Suprapubic skin (tissue), 4 donors: ENCODE data around the gene PRSS3. TPM values are rescaled to one million over a fixed set of nuclear protein-coding genes. Genes with fewer than 3 reads are reported as not detected.
"Not testable (repeated sequence)": the region's sequence is repeated elsewhere in the genome, so short reads cannot be mapped to it uniquely, and the experiment has no call there.

Source experiments
- DNase-seq, 2 donors: peaks; one replicate each; pipeline ENCODE4 v3.0.0-alpha.2; 2019; ENCODE audit warnings: low spot score in 2 of 2
- H3K27ac ChIP-seq: fragments of 200-600 bp; sonication (generic); one replicate; pipeline ENCODE4 v1.5.1; 2019
- H3K27me3 ChIP-seq: fragments of 200-600 bp; sonication (generic); one replicate; pipeline ENCODE4 v1.5.1; 2019
- H3K36me3 ChIP-seq: fragments of 200-600 bp; sonication (generic); one replicate; pipeline ENCODE4 v1.5.1; 2019
- H3K4me1 ChIP-seq: fragments of 200-600 bp; sonication (generic); one replicate; pipeline ENCODE4 v1.5.1; 2019
- H3K4me3 ChIP-seq: fragments of 200-600 bp; sonication (generic); one replicate; pipeline ENCODE4 v1.5.1; 2019; ENCODE audit warnings: mild to moderate bottlenecking
- H3K9me3 ChIP-seq: fragments of 200-600 bp; sonication (generic); one replicate; pipeline ENCODE4 v1.5.1; 2019
- EP300 ChIP-seq: sonication (generic); formaldehyde crosslinking; IDR thresholded peaks from one replicate; pipeline ENCODE4 v1.6.1; 2017; ENCODE audit warnings: antibody characterized with exemption
- POLR2A ChIP-seq, 2 donors: fragments of 450-650 bp; IDR thresholded peaks; one replicate each; pipeline ENCODE4 v1.6.1; 2017; ENCODE audit warnings: antibody characterized with exemption in 2 of 2, mild to moderate bottlenecking in 2 of 2, moderate library complexity in 2 of 2
- POLR2AphosphoS5 ChIP-seq, 3 donors: sonication (generic); formaldehyde crosslinking; IDR thresholded peaks; one replicate each; pipeline ENCODE4 v1.6.1; 2017; ENCODE audit warnings: antibody characterized with exemption in 3 of 3
- WGBS: methylation state at CpG from one replicate; pipeline ENCODE4 v1.1.5; 2018; 5-methylcytosine and 5-hydroxymethylcytosine counted together
- total RNA-seq, 4 donors: library from RNA; depleted of rRNA; stranded (reverse); fragments of >200 nt; gene quantifications; one replicate each; pipeline ENCODE4 v1.1.0, GENCODE V29; 2016
- TF ChIP-seq, protein P1 (sequence below), 2 donors: fragments of 200-600 bp in 1 of 2; fragments of 450-650 bp in 1 of 2; sonication (generic) in 1 of 2; IDR thresholded peaks; one replicate each; pipeline ENCODE4 v1.5.1; 2016 to 2019; ENCODE audit warnings: antibody characterized with exemption in 2 of 2, mild to moderate bottlenecking in 1 of 2, moderate library complexity in 1 of 2

PRSS3 gene
- total RNA-seq: 10 to 100 TPM; 14.1 to 53.7 (median 25.1) TPM

DNA sequence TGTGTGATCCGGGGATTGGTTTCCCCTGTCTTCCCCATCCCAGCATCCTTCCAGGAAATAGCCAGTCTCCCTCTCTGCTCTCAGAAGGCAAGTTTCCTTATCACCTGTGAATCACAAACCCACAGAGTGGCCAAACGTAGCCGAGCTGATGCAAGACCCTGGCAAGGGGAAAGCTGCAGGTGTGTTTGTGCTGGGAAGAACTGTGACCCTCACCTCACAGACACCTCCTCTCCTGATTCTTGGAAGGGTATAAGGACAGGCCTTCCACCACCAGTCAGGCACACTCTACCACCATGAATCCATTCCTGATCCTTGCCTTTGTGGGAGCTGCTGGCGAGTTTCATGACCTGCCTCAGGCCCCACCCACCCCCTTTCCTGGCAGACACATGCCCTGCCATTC, at the start of gene PRSS3:
PRSS3 (plus strand) TSS at position 281 of the 400 bp plus-strand sequence; CDS start at position 294, 13 bp downstream.
- H3K27ac ChIP-seq: no peak within 1 kb of the TSS
- H3K4me3 ChIP-seq: no peak within 1 kb of the TSS
- no peaks in the 10 kb centered on the region for H3K9me3 ChIP-seq
- WGBS: 67% methylated on average over 4 of the region's 4 CpGs
- no peaks in the 10 kb centered on the region for H3K27me3 ChIP-seq
- no peak for TF ChIP-seq POLR2A (IDR thresholded peaks at IDR 0.05)
- no peak for TF ChIP-seq EP300
- TF ChIP-seq, protein P1, sequence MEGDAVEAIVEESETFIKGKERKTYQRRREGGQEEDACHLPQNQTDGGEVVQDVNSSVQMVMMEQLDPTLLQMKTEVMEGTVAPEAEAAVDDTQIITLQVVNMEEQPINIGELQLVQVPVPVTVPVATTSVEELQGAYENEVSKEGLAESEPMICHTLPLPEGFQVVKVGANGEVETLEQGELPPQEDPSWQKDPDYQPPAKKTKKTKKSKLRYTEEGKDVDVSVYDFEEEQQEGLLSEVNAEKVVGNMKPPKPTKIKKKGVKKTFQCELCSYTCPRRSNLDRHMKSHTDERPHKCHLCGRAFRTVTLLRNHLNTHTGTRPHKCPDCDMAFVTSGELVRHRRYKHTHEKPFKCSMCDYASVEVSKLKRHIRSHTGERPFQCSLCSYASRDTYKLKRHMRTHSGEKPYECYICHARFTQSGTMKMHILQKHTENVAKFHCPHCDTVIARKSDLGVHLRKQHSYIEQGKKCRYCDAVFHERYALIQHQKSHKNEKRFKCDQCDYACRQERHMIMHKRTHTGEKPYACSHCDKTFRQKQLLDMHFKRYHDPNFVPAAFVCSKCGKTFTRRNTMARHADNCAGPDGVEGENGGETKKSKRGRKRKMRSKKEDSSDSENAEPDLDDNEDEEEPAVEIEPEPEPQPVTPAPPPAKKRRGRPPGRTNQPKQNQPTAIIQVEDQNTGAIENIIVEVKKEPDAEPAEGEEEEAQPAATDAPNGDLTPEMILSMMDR (IDR thresholded peaks at IDR 0.05): no peak
- TF ChIP-seq POLR2AphosphoS5 (IDR thresholded peaks at IDR 0.05): no peak
- DNase-seq: no peak
- peaks cover 6% of the 10 kb centered on the region for H3K4me1 ChIP-seq
- H3K36me3 ChIP-seq: no peaks in the 10 kb centered on the region

DNA sequence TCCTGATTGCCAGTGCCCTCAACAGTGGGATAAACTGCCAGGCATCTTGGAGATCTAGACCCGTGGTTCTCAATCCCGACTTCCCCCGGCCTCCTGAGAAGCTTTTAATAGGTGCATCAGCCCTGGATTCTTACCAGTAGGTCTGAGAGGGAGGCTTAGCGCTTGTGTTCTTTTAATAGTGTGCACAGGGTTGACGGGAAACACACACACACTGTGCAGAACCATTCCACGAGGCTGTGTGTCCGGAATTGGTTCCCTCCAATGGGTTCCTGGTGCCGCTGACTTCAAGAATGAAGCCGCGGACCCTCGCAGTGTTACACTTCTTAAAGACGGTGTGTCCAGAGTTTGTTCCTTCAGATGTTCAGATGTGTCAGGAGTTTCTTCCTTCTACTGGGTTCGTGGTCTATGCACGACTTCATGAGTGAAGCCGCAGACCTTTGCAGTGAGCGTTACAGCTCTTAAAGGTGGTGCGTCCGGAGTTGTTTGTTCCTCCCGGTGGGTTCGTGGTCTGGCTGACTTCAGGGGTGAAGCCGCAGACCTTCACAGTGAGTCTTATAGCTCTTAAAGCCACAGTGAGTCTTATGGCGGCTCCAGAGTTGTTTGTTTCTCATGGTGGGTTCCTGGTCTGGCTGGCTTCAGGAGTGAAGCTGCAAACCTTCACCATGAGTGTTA, 46.6 kb upstream of the PRSS3 start:
- WGBS: 74% methylated on average over 22 of the region's 22 CpGs
- Histone ChIP-seq H3K4me3 (no peak overlapping the region), H3K9me3 (no peaks in the 10 kb centered on the region), H3K27ac (no peak overlapping the region), H3K4me1 (peaks cover 15% of the 10 kb centered on the region), H3K27me3 (peaks cover 37% of the 10 kb centered on the region), H3K36me3 (no peaks in the 10 kb centered on the region)
- TF ChIP-seq POLR2A (IDR thresholded peaks at IDR 0.05) (no peak), EP300 (no peak), POLR2AphosphoS5 (IDR thresholded peaks at IDR 0.05) (no peak)
- TF ChIP-seq, protein P1 (IDR thresholded peaks at IDR 0.05): no peak
- no peak for DNase-seq

DNA sequence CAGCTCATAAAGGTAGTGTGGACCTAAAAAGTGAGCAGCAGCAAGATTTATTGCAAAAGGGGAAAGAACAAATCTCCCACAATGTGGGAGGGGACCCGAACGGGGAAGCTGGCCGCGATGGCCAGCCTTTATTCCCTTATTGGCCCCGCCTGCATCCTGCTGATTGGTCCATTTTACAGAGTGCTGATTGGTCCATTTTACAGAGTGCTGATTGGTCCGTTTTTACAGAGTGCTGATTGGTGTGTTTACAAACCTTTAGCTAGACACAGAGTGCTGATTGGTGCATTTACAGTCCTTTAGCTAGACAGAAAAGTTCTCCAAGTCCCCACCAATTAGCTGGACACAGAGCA, 46.1 kb upstream of the PRSS3 start:
- DNase-seq, H3K9me3 ChIP-seq, H3K4me3 ChIP-seq, H3K36me3 ChIP-seq, H3K27ac ChIP-seq: not testable (repeated sequence)
- WGBS: 79% methylated on average over 6 of the region's 6 CpGs
- H3K4me1 ChIP-seq: peaks cover 20% of the 10 kb centered on the region
- H3K27me3 ChIP-seq: peaks cover 42% of the 10 kb centered on the region

DNA sequence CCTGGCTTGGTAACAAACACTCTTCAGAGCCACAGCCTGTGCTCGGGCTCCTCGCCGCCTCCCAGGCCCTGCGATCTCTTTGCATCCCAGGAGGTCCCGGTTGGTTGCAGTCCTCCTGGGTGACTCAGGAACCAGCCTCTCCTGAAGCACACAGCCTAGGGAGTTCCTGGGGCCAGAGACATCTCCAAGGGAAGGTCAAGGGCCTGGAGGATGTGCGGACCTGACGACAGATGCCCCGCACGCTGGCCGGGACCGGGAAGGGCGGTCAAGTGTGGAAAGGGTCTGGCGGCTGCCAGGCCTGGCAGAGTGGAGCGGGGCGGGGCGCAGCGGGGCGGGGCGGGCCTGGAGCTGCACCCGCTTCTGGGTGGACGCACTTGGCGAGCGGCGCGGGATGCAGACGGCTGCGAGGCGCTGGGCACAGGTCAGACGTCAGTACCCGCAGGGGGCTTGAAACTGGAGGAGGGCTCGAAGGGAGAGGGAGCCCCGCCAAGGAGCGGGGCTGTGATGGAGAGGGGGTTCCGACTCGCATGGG, 45.0 kb upstream of the PRSS3 start:
- Histone ChIP-seq H3K9me3 (no peaks in the 10 kb centered on the region), H3K4me1 (peaks cover 20% of the 10 kb centered on the region), H3K4me3 (peak overlapping the region; percentile 46), H3K27me3 (peaks cover 49% of the 10 kb centered on the region), H3K27ac (no peak overlapping the region), H3K36me3 (no peaks in the 10 kb centered on the region)
- 5% methylated on average over 24 of the region's 35 CpGs for WGBS
- no peak for TF ChIP-seq EP300
- TF ChIP-seq, protein P1 (IDR thresholded peaks at IDR 0.05): no peak
- no peak for TF ChIP-seq POLR2A (IDR thresholded peaks at IDR 0.05)
- no peak for TF ChIP-seq POLR2AphosphoS5 (IDR thresholded peaks at IDR 0.05)
- DNase-seq: no peak

DNA sequence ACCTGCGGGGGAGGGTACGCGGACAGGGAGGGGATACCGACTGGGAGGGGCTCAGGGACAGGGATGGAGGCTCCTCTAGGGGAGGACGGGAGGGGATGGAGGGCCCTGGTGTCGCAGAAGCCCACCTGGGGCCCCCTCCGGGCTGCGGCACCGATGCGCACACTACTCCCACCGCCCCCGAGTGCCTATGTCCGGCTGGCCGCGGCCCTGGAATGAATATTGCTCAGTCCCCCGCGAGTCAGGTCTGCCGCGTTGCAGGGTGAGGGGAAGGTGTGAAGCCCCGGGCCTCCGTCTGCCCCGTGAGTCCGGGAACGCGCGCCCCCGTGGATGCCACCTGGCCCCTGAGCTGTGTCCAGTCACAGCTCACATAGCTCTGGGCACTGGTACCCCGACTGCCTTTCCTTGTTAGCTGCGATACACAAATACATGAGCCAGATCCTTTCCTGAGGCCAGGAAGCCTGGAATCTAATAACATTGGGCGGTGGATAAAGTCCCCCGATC, 44.5 kb upstream of the PRSS3 start:
- no peak for TF ChIP-seq POLR2AphosphoS5 (IDR thresholded peaks at IDR 0.05)
- no peak for TF ChIP-seq EP300
- TF ChIP-seq POLR2A (IDR thresholded peaks at IDR 0.05): no peak
- TF ChIP-seq, protein P1 (IDR thresholded peaks at IDR 0.05): no peak
- Histone ChIP-seq H3K27ac (no peak overlapping the region), H3K4me3 (peak overlapping the region; percentile 46), H3K9me3 (no peaks in the 10 kb centered on the region), H3K4me1 (peaks cover 20% of the 10 kb centered on the region), H3K36me3 (no peaks in the 10 kb centered on the region), H3K27me3 (peaks cover 49% of the 10 kb centered on the region)
- WGBS: 6% methylated on average over 15 of the region's 31 CpGs
- DNase-seq: no peak
